Measurements from ENCODE around the gene UCK1.

UCK1 gene

GRCh38 chr9:131476777-131477345, 54.2 kb downstream of the UCK1 start:
- no peak for DNase-seq

- no peak for DNase-seq
These were observed 54.9 kb downstream of the UCK1 start for GRCh38 chr9:131475956-131476776.

- DNase-seq, result no peak
These were observed 55.7 kb downstream of the UCK1 start for GRCh38 chr9:131475111-131475955.

GRCh38 chr9:131474711-131475110, 56.4 kb downstream of the UCK1 start:
- no peak for DNase-seq

- DNase-seq, result no peak
These were observed 57.2 kb downstream of the UCK1 start for GRCh38 chr9:131473891-131474290.
